Gastroesophageal sphincter (tissue), 4 donors: ENCODE results near the gene FGR. TPM values are rescaled to one million over a fixed set of nuclear protein-coding genes. Genes with fewer than 3 reads are reported as not detected.
"Not testable (repeated sequence)": the region's sequence is repeated elsewhere in the genome, so short reads cannot be mapped to it uniquely, and the experiment has no call there.

Experiments
- ATAC-seq: fragments of 150-250 bp; one replicate; pipeline ENCODE4 v1.9.1; 2016; ENCODE audit warnings: mild to moderate bottlenecking, moderate library complexity
- H3K27ac ChIP-seq, 4 donors: fragments of 200-600 bp; sonication (generic) in 3 of 4; 1 replicate in 3 of 4; 2 replicates in 1 of 4; pipeline ENCODE4 v1.5.1; 2016 to 2019
- H3K27me3 ChIP-seq: fragments of 200-600 bp; sonication (generic); one replicate; pipeline ENCODE4 v1.5.1; 2019
- H3K36me3 ChIP-seq, 2 donors: fragments of 200-600 bp; sonication (generic); one replicate each; pipeline ENCODE4 v1.5.1; 2019; ENCODE audit warnings: control low read depth in 1 of 2
- H3K4me1 ChIP-seq, 3 donors: fragments of 200-600 bp; sonication (generic); 1 replicate in 2 of 3; 2 replicates in 1 of 3; pipeline ENCODE4 v1.5.1; 2016 to 2019; ENCODE audit warnings: control low read depth in 2 of 3
- H3K4me3 ChIP-seq, 2 donors: fragments of 200-600 bp; sonication (generic); one replicate each; pipeline ENCODE4 v1.5.1; 2019; ENCODE audit warnings: mild to moderate bottlenecking in 1 of 2, moderate library complexity in 1 of 2
- H3K9me3 ChIP-seq, 3 donors: fragments of 200-600 bp; sonication (generic); one replicate each; pipeline ENCODE4 v1.5.1; 2017 to 2019; ENCODE audit warnings: control low read depth in 2 of 3
- EP300 ChIP-seq: sonication (generic); formaldehyde crosslinking; IDR thresholded peaks from one replicate; pipeline ENCODE4 v1.6.1; 2017; ENCODE audit warnings: antibody characterized with exemption, mild to moderate bottlenecking
- POLR2A ChIP-seq, 2 donors: fragments of 450-650 bp; IDR thresholded peaks; one replicate each; pipeline ENCODE4 v1.6.1; 2017; ENCODE audit warnings: antibody characterized with exemption in 2 of 2, mild to moderate bottlenecking in 2 of 2, moderate library complexity in 1 of 2
- POLR2AphosphoS5 ChIP-seq: sonication (generic); formaldehyde crosslinking; IDR thresholded peaks from one replicate; pipeline ENCODE4 v1.6.1; 2017; ENCODE audit warnings: antibody characterized with exemption
- WGBS, 2 donors: methylation state at CpG; one replicate each; pipeline ENCODE4 v1.1.5; 2018; ENCODE audit warnings: low coverage in 1 of 2; 5-methylcytosine and 5-hydroxymethylcytosine counted together
- total RNA-seq, 4 donors: library from RNA; depleted of rRNA; stranded (reverse); fragments of >200 nt; gene quantifications; one replicate each; pipeline ENCODE4 v1.1.0, GENCODE V29; 2016
- TF ChIP-seq, protein P1 (sequence below), 4 experiments: fragments of 200-600 bp in 2 of 4; fragments of 450-650 bp in 2 of 4; sonication (generic) in 1 of 4; IDR thresholded peaks; one replicate each; pipeline ENCODE4 v1.5.1; 2017 to 2019; ENCODE audit warnings: antibody characterized with exemption in 4 of 4, mild to moderate bottlenecking in 2 of 4, moderate library complexity in 2 of 4

Gene FGR
- total RNA-seq, 4 donors from 2014 or later = 9.2 to 17.8 (median 10.1) TPM

DNA sequence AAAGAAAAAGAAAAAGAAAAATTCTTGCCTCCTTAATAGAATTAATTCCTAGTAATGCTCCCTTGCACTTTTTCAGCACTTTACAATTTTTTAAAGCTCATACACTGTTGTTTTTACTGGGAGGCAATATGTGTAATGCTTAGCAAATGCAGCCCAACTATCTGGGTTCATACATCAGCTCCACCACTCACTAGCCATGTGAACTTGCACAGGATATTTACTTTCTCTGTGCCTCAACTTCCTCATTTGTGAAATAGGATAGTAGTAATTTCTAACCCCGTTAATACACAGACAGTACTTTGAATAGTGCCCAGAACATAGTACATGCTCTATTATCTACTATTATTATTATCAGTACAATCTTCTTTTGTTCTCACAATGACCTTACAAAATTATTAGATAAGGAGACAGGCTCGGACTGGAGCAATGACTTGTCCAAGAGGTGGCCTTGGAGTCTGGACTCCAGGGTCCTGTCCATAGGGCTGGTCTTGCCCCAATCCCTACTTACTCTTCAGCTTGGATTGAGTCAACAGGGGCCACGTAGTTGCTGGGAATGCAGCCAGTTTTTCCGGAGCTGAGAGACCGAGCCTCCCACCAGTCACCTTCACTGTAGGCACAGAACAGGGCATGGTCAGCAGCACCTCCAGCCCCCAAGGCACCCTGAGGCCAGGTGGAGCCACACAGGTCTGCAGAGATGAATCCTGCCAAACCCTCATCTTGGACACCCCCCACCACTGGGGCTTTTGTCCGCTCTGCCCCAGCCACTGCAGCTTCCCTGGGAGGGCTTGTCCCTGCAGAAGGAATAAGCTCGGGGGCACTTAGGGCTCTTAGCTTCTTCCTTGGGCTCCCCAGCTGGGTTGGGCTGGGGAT, 13.7 kb downstream of the FGR start:
- TF ChIP-seq EP300 = no peak
- TF ChIP-seq, protein P1, sequence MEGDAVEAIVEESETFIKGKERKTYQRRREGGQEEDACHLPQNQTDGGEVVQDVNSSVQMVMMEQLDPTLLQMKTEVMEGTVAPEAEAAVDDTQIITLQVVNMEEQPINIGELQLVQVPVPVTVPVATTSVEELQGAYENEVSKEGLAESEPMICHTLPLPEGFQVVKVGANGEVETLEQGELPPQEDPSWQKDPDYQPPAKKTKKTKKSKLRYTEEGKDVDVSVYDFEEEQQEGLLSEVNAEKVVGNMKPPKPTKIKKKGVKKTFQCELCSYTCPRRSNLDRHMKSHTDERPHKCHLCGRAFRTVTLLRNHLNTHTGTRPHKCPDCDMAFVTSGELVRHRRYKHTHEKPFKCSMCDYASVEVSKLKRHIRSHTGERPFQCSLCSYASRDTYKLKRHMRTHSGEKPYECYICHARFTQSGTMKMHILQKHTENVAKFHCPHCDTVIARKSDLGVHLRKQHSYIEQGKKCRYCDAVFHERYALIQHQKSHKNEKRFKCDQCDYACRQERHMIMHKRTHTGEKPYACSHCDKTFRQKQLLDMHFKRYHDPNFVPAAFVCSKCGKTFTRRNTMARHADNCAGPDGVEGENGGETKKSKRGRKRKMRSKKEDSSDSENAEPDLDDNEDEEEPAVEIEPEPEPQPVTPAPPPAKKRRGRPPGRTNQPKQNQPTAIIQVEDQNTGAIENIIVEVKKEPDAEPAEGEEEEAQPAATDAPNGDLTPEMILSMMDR (IDR thresholded peaks at IDR 0.05) = no peak
- TF ChIP-seq POLR2AphosphoS5 = no peak
- no peak for TF ChIP-seq POLR2A (IDR thresholded peaks at IDR 0.05)
- Histone ChIP-seq H3K27ac (no peak overlapping the region), H3K36me3 (no peaks in the 10 kb centered on the region), H3K4me1 (no peaks in the 10 kb centered on the region), H3K9me3 (no peaks in the 10 kb centered on the region), H3K4me3 (no peak overlapping the region), H3K27me3 (no peaks in the 10 kb centered on the region)
- 52 to 58% methylated on average over 3 of the region's 7 CpGs for WGBS, 2 donors
- ATAC-seq = no peak

DNA sequence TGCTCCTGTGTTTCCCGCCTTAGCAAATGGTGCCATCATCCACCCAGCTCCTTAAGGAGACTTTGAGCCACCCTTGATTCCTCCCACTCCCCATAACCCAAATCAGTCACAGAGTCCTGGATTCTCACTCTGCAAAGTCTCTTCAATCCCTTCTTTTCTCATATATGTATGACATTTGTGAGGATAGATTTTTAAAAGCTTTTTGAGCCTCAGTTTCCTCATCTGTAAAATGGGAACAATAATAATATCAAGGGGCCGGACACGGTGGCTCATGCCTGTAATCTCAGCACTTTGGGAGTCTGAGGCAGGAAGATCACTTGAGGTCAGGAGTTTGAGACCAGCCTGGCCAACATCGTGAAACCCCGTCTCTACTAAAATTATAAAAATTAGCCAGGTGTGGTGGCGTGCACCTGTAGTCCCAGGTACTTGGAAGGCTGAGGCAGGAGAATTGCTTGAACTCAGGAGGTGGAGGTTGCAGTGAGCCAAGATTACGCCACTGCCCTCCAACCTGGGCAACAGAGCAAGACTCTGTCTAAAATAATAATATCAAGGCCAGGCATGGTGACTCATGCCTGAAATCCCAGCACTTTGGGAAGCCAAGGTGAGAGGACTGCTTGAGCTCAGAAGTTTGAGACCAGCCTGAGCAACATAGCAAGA, 15.1 kb downstream of the FGR start:
- ATAC-seq, H3K27me3 ChIP-seq, H3K36me3 ChIP-seq, H3K4me1 ChIP-seq, H3K4me3 ChIP-seq, H3K9me3 ChIP-seq, H3K27ac ChIP-seq: not testable (repeated sequence)
- WGBS, 2 donors = 91 to 93% methylated on average over 3 to 6 of the region's 7 CpGs

DNA sequence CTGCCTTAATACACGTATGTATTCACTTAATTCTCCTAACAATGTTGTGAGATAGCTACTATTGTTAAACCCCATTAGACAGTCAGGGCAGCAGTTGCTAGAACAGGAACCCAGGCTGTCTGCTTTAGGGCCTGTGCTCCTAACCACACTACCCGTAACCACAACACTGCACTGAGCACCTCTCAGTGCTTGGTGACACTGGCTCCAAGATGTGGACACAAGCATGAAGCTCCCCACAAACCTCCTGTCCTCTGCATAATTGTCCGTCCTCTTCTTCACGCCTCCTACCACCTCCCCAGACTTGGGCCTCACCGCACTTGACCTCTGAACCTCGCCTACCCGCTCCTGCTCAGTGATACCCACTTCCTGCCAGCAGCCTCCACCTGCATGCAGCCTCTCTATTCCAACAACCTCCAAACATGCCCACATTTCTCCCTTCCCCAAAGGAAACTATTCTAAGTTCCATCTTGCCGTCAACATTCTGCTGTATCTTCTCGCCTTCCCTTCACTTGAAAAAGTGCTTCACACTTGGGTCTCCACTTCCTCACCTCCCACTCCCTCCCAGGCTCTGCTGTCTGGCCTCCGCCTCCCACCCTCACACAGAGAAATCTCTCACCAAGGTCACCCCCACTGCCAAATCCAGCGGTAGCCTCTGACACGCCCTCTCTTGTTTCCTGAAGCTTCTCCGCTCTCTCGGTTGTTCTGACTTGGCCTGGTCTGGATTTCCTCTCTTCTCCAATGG, 16.5 kb downstream of the FGR start:
- no peak for ATAC-seq
- TF ChIP-seq POLR2AphosphoS5 = no peak
- TF ChIP-seq, protein P1 (IDR thresholded peaks at IDR 0.05) = no peak
- no peak for TF ChIP-seq EP300
- no peak for TF ChIP-seq POLR2A (IDR thresholded peaks at IDR 0.05)
- WGBS, 2 donors = 78 to 88% methylated on average over 8 to 13 of the region's 14 CpGs

DNA sequence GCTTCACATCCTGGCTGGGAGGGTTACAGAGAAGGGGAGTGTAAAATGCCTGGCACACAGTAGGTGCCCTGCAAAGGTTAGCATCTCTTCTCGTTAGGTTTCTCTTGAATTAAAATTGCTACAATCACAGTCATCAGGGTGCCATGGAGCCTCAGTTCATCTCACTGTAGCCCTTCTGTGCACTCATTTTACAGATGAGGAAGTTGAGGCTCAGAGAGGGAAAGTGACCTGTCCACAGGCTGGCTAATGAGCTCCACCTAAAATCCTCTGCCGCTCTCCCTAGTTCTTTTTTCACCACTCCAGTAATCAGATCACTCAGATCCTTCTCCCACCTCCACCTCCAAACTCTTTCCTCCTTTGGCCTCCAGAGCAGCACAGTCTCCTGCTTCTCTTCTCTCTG, 17.6 kb downstream of the FGR start:
- Histone ChIP-seq H3K4me1 (peaks cover 0 to 7% (median 0%) of the 10 kb centered on the region in 3 donors), H3K36me3 (no peaks in the 10 kb centered on the region), H3K27me3 (peaks cover 16% of the 10 kb centered on the region), H3K4me3 (no peak overlapping the region), H3K9me3 (no peaks in the 10 kb centered on the region), H3K27ac (no peak overlapping the region)
- WGBS, 2 donors = 72 to 93% methylated on average over 2 of the region's 2 CpGs
- no peak for ATAC-seq
- TF ChIP-seq POLR2AphosphoS5 (no peak), POLR2A (IDR thresholded peaks at IDR 0.05) (no peak), EP300 (no peak)

More for the DNA sequence above, 16.5 kb downstream of the FGR start:
- H3K27me3 ChIP-seq = peaks cover 6% of the 10 kb centered on the region
- no peak overlapping the region for H3K27ac ChIP-seq
- H3K4me1 ChIP-seq = peaks cover 0 to 7% (median 0%) of the 10 kb centered on the region in 3 donors
- H3K36me3 ChIP-seq = no peaks in the 10 kb centered on the region
- no peak overlapping the region for H3K4me3 ChIP-seq
- no peaks in the 10 kb centered on the region for H3K9me3 ChIP-seq

DNA sequence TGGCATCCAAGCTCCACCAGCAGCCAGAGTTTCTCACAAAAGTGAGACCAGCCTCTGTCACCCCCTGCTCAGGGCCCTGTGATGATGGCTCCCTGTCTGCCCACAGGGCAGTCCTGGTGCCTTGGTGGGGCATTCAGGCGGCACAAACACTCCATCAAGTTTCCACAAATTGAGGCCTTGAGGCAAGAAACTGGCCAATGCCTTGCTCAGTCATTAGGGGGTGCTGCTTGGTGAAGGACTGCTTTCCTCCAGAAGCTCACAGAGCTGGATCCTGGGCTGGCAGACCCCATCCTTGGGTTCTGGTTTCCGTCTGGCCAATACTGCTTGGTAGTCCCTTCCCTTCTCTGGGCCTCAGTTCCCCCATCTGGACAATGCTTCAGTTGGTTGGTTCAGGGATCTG, 18.5 kb downstream of the FGR start:
- no peak for ATAC-seq
- H3K4me1 ChIP-seq = peaks cover 0 to 7% (median 0%) of the 10 kb centered on the region in 3 donors
- H3K27ac ChIP-seq = no peak overlapping the region
- H3K27me3 ChIP-seq = peaks cover 16% of the 10 kb centered on the region
- TF ChIP-seq POLR2A (IDR thresholded peaks at IDR 0.05) = no peak
- no peak for TF ChIP-seq POLR2AphosphoS5
- TF ChIP-seq, protein P1 (IDR thresholded peaks at IDR 0.05) = no peak
- TF ChIP-seq EP300 = no peak
- no peaks in the 10 kb centered on the region for H3K36me3 ChIP-seq
- 100% methylated on average over 1 of the region's 2 CpGs; no CpG with 5 or more reads in 1 of the 2 donors for WGBS, 2 donors
- no peaks in the 10 kb centered on the region for H3K9me3 ChIP-seq
- no peak overlapping the region for H3K4me3 ChIP-seq
